ENCODE results near the gene PPP1R14B. TPM values are rescaled to one million over a fixed set of nuclear protein-coding genes. Genes with fewer than 3 reads are reported as not detected.

The PPP1R14B gene
- polyA plus RNA-seq, 10 donors = 130 to 192 (median 172) TPM

- DNase-seq = peak; percentile 94 to 97 (median 94)
Observed at GRCh38 chr11:64284048-64284961, 37.6 kb upstream of the PPP1R14B start, which contains the start of gene BAD. TSS of gene BAD (minus strand) at chr11:64284665. CDS start at chr11:64284368, 297 bp downstream.

- no peak for DNase-seq
Observed at GRCh38 chr11:64283092-64283491, 36.3 kb upstream of the PPP1R14B start.

- DNase-seq = no peak
Observed at GRCh38 chr11:64281957-64282770, 35.4 kb upstream of the PPP1R14B start.

GRCh38 chr11:64278576-64279190 lies 31.9 kb upstream of the PPP1R14B start:
- DNase-seq = no peak

- no peak for DNase-seq
Observed at GRCh38 chr11:64276653-64277431, 30.1 kb upstream of the PPP1R14B start.

- no peak for DNase-seq
Observed at GRCh38 chr11:64275841-64276240, 29.1 kb upstream of the PPP1R14B start.

- no peak for DNase-seq
Observed at GRCh38 chr11:64275031-64275800, 28.5 kb upstream of the PPP1R14B start.

GRCh38 chr11:64269540-64270220 lies 22.9 kb upstream of the PPP1R14B start:
- DNase-seq = peak; percentile 99 to 100 (median 100)

- DNase-seq = peak in 1 of 3 donors; percentile 72
Observed at GRCh38 chr11:64268893-64269539, 22.3 kb upstream of the PPP1R14B start.

- DNase-seq = peak in 1 of 3 donors; percentile 69
Observed at GRCh38 chr11:64268025-64268892, 21.5 kb upstream of the PPP1R14B start.

- no peak for DNase-seq
Observed at GRCh38 chr11:64267207-64267945, 20.6 kb upstream of the PPP1R14B start.

GRCh38 chr11:64266339-64266738 lies 19.6 kb upstream of the PPP1R14B start:
- no peak for DNase-seq

GRCh38 chr11:64265176-64266160 lies 18.7 kb upstream of the PPP1R14B start:
- no peak for DNase-seq

GRCh38 chr11:64264371-64264852 lies 17.7 kb upstream of the PPP1R14B start:
- no peak for DNase-seq

GRCh38 chr11:64263947-64264317 lies 17.2 kb upstream of the PPP1R14B start:
- no peak for DNase-seq

Data from muscle of back (tissue), 11 donors.